ENCODE data around the gene IFIT2.

The IFIT2 gene

DNA sequence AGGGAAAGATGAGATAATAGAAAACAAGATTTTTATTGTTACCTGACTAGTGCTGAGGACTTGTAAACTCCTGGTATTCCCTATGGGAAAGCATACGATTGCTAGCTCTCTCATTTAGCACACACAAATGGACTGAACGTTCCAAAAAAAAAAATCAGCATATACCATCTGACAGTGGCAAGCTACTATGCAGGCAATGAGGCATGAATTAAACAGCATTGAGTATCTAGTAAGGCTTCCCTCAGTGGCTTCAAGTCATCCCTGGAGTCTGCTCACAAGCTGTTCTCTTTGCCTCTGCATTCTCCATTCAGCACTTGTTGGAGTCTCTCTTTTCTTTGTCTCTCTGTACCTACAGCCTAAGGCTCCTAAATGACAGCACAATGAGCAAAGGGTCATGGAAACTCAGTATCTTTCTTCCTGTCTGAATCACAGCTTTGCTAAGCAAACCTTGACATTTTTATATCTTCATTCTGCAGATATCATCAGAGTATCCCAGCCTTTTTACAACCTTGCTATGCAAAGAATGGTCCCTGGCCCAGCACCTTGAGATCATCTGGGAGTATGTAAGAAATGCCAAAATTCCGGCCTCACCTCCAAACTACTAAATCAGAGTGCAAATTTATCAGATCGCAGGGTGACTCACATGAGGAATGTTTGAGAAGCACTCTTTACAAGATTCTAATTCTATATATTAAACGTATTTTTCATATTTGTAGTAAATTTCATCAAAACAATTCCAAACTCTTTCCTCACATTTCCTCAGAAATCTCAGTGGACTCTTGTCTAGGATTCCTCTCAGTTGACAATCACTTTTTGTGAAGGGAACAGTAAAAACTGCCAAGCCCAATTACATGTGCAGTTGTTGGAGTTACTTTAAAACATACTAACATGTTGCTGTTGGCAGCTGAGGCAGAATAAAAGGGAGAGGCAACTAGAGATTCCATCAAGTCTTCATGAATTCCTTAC, 39.5 kb upstream of the IFIT2 start:
- no peak overlapping the region for H3K4me3 ChIP-seq (ENCODE audit: low read length)
- TF ChIP-seq, protein P1, sequence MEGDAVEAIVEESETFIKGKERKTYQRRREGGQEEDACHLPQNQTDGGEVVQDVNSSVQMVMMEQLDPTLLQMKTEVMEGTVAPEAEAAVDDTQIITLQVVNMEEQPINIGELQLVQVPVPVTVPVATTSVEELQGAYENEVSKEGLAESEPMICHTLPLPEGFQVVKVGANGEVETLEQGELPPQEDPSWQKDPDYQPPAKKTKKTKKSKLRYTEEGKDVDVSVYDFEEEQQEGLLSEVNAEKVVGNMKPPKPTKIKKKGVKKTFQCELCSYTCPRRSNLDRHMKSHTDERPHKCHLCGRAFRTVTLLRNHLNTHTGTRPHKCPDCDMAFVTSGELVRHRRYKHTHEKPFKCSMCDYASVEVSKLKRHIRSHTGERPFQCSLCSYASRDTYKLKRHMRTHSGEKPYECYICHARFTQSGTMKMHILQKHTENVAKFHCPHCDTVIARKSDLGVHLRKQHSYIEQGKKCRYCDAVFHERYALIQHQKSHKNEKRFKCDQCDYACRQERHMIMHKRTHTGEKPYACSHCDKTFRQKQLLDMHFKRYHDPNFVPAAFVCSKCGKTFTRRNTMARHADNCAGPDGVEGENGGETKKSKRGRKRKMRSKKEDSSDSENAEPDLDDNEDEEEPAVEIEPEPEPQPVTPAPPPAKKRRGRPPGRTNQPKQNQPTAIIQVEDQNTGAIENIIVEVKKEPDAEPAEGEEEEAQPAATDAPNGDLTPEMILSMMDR (IDR thresholded peaks at IDR 0.05; ENCODE audit: low read depth, low read length) = no peak
- TF ChIP-seq EZH2phosphoT487 (IDR thresholded peaks at IDR 0.05; ENCODE audit: low read depth) = no peak
- no peak overlapping the region for H3K9ac ChIP-seq (ENCODE audit: low read length)
- peaks cover 4% of the 10 kb centered on the region for H3K4me1 ChIP-seq (ENCODE audit: low read length)
- no peaks in the 10 kb centered on the region for H3K79me2 ChIP-seq (ENCODE audit: low read length)
- no peak overlapping the region for H2AFZ ChIP-seq (ENCODE audit: low read depth, low read length)
- no peaks in the 10 kb centered on the region for H3K27me3 ChIP-seq (ENCODE audit: low read depth, low read length)
- H3K27ac ChIP-seq (ENCODE audit: low read length) = no peak overlapping the region
- no peaks in the 10 kb centered on the region for H4K20me1 ChIP-seq (ENCODE audit: insufficient read depth, low read length)
- no peaks in the 10 kb centered on the region for H3K9me3 ChIP-seq (ENCODE audit: insufficient read depth, low read length)
- H3K36me3 ChIP-seq (replicated peaks; ENCODE audit: low read depth, low read length) = no peaks in the 10 kb centered on the region
- H3K4me2 ChIP-seq (ENCODE audit: low read length) = no peak overlapping the region

DNA sequence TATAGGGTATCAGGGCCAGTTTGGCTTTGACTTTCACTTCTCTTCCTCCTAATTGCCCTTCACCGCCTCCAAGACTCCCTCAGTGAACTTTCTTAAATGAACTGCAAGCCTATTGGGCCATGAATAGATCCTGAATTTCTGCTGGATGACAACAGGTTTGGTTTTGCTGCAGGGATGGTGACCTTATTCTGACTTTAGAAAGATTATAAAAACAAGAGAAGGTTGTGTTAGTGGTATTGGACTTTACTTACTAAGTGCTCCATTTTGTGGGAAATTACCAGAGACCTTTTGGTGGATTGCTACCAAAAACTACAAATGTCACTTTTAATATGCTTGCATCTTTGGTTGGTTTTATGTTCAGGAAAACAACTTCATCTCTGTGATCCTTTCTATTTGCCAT, 38.8 kb upstream of the IFIT2 start:
- Histone ChIP-seq H3K9ac (ENCODE audit: low read length) (no peak overlapping the region), H3K27ac (ENCODE audit: low read length) (no peak overlapping the region), H3K4me1 (ENCODE audit: low read length) (peaks cover 4% of the 10 kb centered on the region), H3K79me2 (ENCODE audit: low read length) (no peaks in the 10 kb centered on the region), H3K4me3 (ENCODE audit: low read length) (no peak overlapping the region), H3K4me2 (ENCODE audit: low read length) (no peak overlapping the region), H4K20me1 (ENCODE audit: insufficient read depth, low read length) (no peaks in the 10 kb centered on the region), H3K9me3 (ENCODE audit: insufficient read depth, low read length) (no peaks in the 10 kb centered on the region), H3K36me3 (replicated peaks; ENCODE audit: low read depth, low read length) (no peaks in the 10 kb centered on the region), H3K27me3 (ENCODE audit: low read depth, low read length) (no peaks in the 10 kb centered on the region), H2AFZ (ENCODE audit: low read depth, low read length) (no peak overlapping the region)
- TF ChIP-seq EZH2phosphoT487 (IDR thresholded peaks at IDR 0.05; ENCODE audit: low read depth) = no peak
- TF ChIP-seq, protein P1 (IDR thresholded peaks at IDR 0.05; ENCODE audit: low read depth, low read length) = no peak

DNA sequence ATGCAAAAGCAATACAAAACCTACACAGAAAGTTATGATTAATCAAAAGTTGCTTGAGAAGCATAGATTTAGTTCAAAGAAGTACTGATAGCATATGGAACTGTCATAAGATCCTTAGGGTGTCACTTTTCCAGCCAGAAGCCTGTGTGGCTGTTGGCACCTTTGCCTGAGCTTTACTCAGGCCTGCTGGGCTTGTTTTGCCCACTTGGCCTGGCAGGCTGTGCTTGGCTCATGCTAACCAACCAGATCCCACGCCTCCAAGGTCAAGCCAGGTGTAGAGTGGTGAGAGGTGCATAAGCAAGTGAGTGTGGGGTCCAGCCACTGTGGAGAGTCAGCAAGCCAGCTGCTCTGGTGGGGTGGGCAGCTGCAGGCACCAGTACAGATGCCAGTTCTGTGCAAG, 38.3 kb upstream of the IFIT2 start:
- Histone ChIP-seq H3K4me3 (ENCODE audit: low read length) (no peak overlapping the region), H3K9me3 (ENCODE audit: insufficient read depth, low read length) (no peaks in the 10 kb centered on the region), H4K20me1 (ENCODE audit: insufficient read depth, low read length) (no peaks in the 10 kb centered on the region), H3K27me3 (ENCODE audit: low read depth, low read length) (no peaks in the 10 kb centered on the region), H2AFZ (ENCODE audit: low read depth, low read length) (no peak overlapping the region), H3K4me2 (ENCODE audit: low read length) (no peak overlapping the region), H3K4me1 (ENCODE audit: low read length) (peaks cover 4% of the 10 kb centered on the region), H3K9ac (ENCODE audit: low read length) (no peak overlapping the region), H3K79me2 (ENCODE audit: low read length) (no peaks in the 10 kb centered on the region), H3K27ac (ENCODE audit: low read length) (no peak overlapping the region), H3K36me3 (replicated peaks; ENCODE audit: low read depth, low read length) (no peaks in the 10 kb centered on the region)
- TF ChIP-seq, protein P1 (IDR thresholded peaks at IDR 0.05; ENCODE audit: low read depth, low read length) = no peak
- no peak for TF ChIP-seq EZH2phosphoT487 (IDR thresholded peaks at IDR 0.05; ENCODE audit: low read depth)

DNA sequence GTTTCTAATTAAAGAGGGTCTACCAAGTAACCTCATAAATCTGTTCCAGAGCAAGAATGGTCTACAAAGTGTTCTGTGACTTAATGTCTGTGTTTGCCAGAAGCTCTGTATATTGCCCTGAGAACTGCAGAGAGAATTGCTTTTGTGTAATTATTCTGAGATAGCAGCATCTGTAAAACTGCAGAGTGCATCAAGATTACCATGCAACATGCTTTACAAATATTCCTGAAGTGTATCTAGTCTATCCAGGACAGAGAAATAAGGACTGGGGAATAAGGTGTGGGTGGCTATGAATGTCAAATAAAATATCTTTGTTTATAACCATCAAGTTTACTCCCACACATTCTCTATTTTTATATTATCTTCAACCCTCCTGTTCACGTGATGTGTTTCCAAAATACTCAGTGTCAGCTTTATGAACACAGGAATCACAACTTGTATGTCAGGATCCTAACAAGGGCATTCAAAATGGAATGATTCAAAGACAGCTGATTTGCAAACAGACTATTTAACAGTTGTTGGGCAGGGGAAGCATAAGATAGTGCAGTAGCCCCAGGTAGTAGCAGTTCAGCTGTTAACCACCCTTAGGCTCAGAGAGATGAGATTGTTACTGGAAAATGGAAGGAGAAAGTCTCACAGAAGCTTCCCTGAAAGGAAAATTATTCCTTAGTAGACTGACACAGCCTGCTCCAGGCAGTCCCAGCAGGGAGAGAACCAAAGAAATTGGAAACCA, 35.0 kb upstream of the IFIT2 start:
- Histone ChIP-seq H3K36me3 (replicated peaks; ENCODE audit: low read depth, low read length) (no peaks in the 10 kb centered on the region), H4K20me1 (ENCODE audit: insufficient read depth, low read length) (no peaks in the 10 kb centered on the region), H3K27me3 (ENCODE audit: low read depth, low read length) (no peaks in the 10 kb centered on the region), H3K9me3 (ENCODE audit: insufficient read depth, low read length) (no peaks in the 10 kb centered on the region), H3K4me3 (ENCODE audit: low read length) (no peak overlapping the region), H2AFZ (ENCODE audit: low read depth, low read length) (no peak overlapping the region), H3K4me1 (ENCODE audit: low read length) (no peaks in the 10 kb centered on the region), H3K27ac (ENCODE audit: low read length) (no peak overlapping the region), H3K9ac (ENCODE audit: low read length) (no peak overlapping the region), H3K4me2 (ENCODE audit: low read length) (no peak overlapping the region), H3K79me2 (ENCODE audit: low read length) (no peaks in the 10 kb centered on the region)
- TF ChIP-seq EZH2phosphoT487 (IDR thresholded peaks at IDR 0.05; ENCODE audit: low read depth) = no peak
- TF ChIP-seq, protein P1 (IDR thresholded peaks at IDR 0.05; ENCODE audit: low read depth, low read length) = no peak

All from OCI-LY3 (cell line).